Activated naive CD8-positive, alpha-beta T cell treated with anti-CD3 and anti-CD28 coated beads, Interleukin-2, amount 10 ng/mL, durations not matched to agents 7 days and 5 days (primary cell): ENCODE data around the gene LSM3. TPM values are rescaled to one million over a fixed set of nuclear protein-coding genes. Genes with fewer than 3 reads are reported as not detected.

ENCODE experiments used
- ATAC-seq: fragments of 150-1000 bp; cut with Tn5 transposase; one replicate; pipeline ENCODE4 v1.10.0; 2021; ENCODE audit warnings: low read depth, moderate library complexity
- POLR2A ChIA-PET: fragments of 350-600 bp; sonication (Branson Sonifier 250); formaldehyde crosslinking; loops from one replicate; lab custom pipeline; 2021; ENCODE audit warnings: antibody characterized with exemption; lab: Charles Lee
- DNase-seq: peaks from one replicate; pipeline ENCODE4 v3.0.0; 2021
- H3K27ac Mint-ChIP-seq: one replicate; pipeline ENCODE4 v1.8.0; 2022; ENCODE audit warnings: mild to moderate bottlenecking, mixed read lengths
- H3K27me3 Mint-ChIP-seq: one replicate; pipeline ENCODE4 v1.8.0; 2022; ENCODE audit warnings: mild to moderate bottlenecking, moderate library complexity, mixed read lengths
- H3K36me3 Mint-ChIP-seq: one replicate; pipeline ENCODE4 v1.8.0; 2021; ENCODE audit warnings: mild to moderate bottlenecking, mixed read lengths
- H3K4me1 Mint-ChIP-seq: one replicate; pipeline ENCODE4 v1.8.0; 2021; ENCODE audit warnings: mixed read lengths
- H3K4me3 Mint-ChIP-seq: one replicate; pipeline ENCODE4 v1.8.0; 2022; ENCODE audit warnings: mild to moderate bottlenecking, moderate library complexity, mixed read lengths
- H3K9me3 Mint-ChIP-seq: one replicate; pipeline ENCODE4 v1.8.0; 2021; ENCODE audit warnings: mixed read lengths
- total RNA-seq, 2 experiments: library from RNA; stranded (reverse); gene quantifications; one replicate each; pipeline ENCODE4 v1.2.3, GENCODE V29; 2021

The LSM3 gene
- total RNA-seq, 2 experiments from 2014 or later, result 14.3 to 14.4 TPM

DNA sequence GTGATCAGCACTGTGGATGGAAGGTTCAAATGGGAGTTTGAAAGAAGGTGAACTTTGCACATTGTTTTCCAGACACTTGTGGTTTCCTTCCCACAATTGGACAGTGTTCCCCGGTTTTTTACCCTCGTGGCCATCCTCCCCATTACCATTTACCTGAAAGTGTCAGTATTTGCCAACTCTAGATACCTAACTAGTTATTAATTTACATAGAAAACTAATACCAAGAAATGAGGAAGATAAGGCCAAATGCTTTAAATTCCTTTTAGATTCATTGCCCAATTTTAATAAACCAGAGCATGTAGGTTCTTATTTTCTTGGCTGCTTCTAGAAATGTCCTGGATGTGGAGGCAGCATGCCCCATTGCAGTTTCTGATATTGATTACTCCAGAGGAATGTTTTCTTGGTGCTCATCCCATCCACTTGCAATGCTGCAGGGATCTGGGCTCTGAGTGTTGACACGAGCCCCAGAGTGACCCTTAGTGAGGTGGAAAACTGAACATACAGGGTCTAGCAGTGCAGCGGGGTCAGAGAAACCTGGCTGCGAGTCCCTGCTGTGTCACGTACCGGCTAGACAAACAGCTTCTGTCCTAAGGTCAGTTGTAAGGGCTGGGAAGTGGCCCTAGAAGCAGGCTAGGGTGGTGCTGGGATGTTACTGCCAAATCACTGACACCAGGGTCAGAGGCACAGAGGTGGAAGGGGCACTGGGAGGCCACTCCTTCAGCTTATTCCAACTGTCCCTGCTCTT lies 23.5 kb downstream of the LSM3 start:
- no peak overlapping the region for H3K27ac Mint-ChIP-seq
- peaks cover 4% of the 10 kb centered on the region for H3K4me1 Mint-ChIP-seq
- H3K27me3 Mint-ChIP-seq, result no peaks in the 10 kb centered on the region
- H3K36me3 Mint-ChIP-seq, result peaks cover 5% of the 10 kb centered on the region
- no peak overlapping the region for H3K4me3 Mint-ChIP-seq
- ATAC-seq (no peak), DNase-seq (no peak)
- no peaks in the 10 kb centered on the region for H3K9me3 Mint-ChIP-seq
- POLR2A ChIA-PET, result interaction anchor here (1.2 kb wide), 1 partner anchor 305 kb away, joined by 3 read pairs; no protein-coding TSS in a partner anchor

GRCh38 chr3:14202874-14203520 lies 24.4 kb downstream of the LSM3 start:
- DNase-seq (no peak), ATAC-seq (no peak)
- H3K9me3 Mint-ChIP-seq, result no peaks in the 10 kb centered on the region
- peaks cover 5% of the 10 kb centered on the region for H3K36me3 Mint-ChIP-seq
- no peaks in the 10 kb centered on the region for H3K27me3 Mint-ChIP-seq
- H3K27ac Mint-ChIP-seq, result peak overlapping the region; percentile 32
- POLR2A ChIA-PET, result no interaction called here
- H3K4me1 Mint-ChIP-seq, result peaks cover 4% of the 10 kb centered on the region
- H3K4me3 Mint-ChIP-seq, result no peak overlapping the region

DNA sequence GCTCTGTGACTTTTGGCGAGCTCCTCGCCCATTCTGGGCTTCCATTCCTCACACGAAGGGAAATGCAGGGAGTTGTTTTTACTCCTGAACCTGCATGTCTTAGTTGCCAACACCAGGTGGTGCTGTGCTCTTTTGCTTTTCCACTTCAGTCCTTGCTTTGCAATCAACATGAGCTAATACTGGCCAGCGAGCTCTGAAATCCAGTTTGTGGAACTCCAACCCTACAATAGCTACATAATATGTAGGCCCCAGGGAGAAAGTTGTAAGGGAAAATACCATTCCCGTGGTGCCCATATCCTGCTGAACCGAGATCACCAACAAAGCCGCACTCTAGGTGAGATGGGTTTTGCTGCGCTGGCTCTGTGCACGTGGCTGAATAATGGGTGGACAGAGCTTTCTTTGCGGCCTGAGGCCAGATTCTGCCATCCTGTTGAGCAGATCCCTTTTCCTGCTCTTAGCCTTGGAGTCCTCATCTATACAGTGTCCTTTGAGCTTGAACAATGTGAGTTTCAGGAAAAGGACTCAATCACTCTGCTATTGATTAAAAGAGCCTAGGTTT lies 25.0 kb downstream of the LSM3 start:
- Mint-ChIP-seq H3K27ac (peak overlapping the region; percentile 32), H3K4me3 (no peak overlapping the region), H3K27me3 (no peaks in the 10 kb centered on the region), H3K9me3 (no peaks in the 10 kb centered on the region), H3K36me3 (peaks cover 5% of the 10 kb centered on the region), H3K4me1 (peaks cover 4% of the 10 kb centered on the region)
- ATAC-seq, result peak; percentile 45
- POLR2A ChIA-PET, result no interaction called here
- DNase-seq, result no peak

DNA sequence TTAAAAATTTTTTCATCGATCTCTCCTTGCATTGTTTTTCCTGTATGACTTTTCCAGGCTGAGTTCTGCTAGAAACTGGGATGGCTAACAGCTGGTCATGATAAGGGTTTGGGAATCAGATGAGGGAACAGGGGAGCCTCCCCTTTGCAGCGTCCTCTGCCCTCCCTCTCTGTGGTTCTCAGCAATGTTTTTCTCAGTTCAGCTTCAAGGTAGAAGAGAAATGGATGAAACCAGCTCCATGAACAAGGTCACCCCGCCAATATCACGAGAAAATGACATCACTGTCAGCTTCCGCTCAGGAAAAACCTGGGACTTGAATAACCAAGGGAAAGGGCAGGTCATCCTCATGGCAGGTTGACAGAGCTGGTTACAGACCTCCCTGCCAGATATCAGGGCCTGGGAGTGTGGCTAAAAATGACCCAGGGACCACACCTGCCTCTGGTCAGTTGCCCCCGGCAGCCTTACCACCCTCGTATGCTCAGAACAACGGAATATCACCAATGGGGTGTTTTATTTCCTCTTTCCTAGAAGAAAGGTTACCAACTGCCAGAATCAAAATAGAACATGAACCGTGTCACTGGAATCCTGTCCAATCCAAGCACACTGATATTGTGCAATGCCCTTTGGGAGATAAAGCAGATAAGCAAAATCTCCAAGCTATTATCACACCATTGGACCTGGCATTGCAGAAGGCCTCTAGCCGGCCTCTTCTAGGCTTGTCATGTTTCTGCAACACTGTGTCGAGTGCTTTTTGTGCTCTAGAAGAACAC lies 26.1 kb downstream of the LSM3 start:
- H3K27me3 Mint-ChIP-seq, result no peaks in the 10 kb centered on the region
- H3K4me3 Mint-ChIP-seq, result no peak overlapping the region
- POLR2A ChIA-PET, result no interaction called here
- H3K36me3 Mint-ChIP-seq, result peaks cover 1% of the 10 kb centered on the region
- H3K9me3 Mint-ChIP-seq, result no peaks in the 10 kb centered on the region
- DNase-seq (no peak), ATAC-seq (no peak)
- H3K27ac Mint-ChIP-seq, result no peak overlapping the region
- peaks cover 4% of the 10 kb centered on the region for H3K4me1 Mint-ChIP-seq

GRCh38 chr3:14206548-14207177 lies 28.0 kb downstream of the LSM3 start:
- no peaks in the 10 kb centered on the region for H3K9me3 Mint-ChIP-seq
- no peak for ATAC-seq
- no peak for DNase-seq
- peaks cover 4% of the 10 kb centered on the region for H3K4me1 Mint-ChIP-seq
- POLR2A ChIA-PET, result no interaction called here
- no peaks in the 10 kb centered on the region for H3K27me3 Mint-ChIP-seq
- H3K36me3 Mint-ChIP-seq, result no peaks in the 10 kb centered on the region
- no peak overlapping the region for H3K27ac Mint-ChIP-seq
- no peak overlapping the region for H3K4me3 Mint-ChIP-seq

- no peak for DNase-seq
- no peaks in the 10 kb centered on the region for H3K36me3 Mint-ChIP-seq
- H3K27me3 Mint-ChIP-seq, result no peaks in the 10 kb centered on the region
- peaks cover 4% of the 10 kb centered on the region for H3K4me1 Mint-ChIP-seq
- no peak for ATAC-seq
- POLR2A ChIA-PET, result no interaction called here
- H3K27ac Mint-ChIP-seq, result no peak overlapping the region
- H3K9me3 Mint-ChIP-seq, result no peaks in the 10 kb centered on the region
- H3K4me3 Mint-ChIP-seq, result no peak overlapping the region
These were observed 29.6 kb downstream of the LSM3 start for GRCh38 chr3:14208168-14208567.

DNA sequence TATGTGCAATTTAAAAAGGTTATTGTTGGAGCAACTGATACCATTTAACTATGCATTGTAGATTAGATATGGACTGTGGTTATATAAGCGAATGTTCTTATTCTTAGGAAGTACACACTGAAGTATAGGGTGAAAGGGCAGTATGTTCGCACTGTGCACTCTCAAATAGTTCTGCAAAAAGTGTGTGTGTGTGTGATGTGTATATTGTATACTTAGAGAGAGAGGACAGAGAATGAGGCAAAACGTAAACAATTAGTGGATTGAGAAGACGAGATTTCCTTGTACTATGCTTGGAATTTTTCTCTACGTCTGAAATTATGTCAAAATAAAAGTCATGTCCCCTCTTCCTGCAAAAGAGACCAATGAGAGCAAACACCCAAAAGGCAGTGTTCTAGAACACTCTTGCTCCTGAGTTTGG lies 30.4 kb downstream of the LSM3 start:
- Mint-ChIP-seq H3K4me1 (no peaks in the 10 kb centered on the region), H3K36me3 (no peaks in the 10 kb centered on the region), H3K9me3 (no peaks in the 10 kb centered on the region), H3K27me3 (peaks cover 2% of the 10 kb centered on the region), H3K27ac (no peak overlapping the region), H3K4me3 (no peak overlapping the region)
- POLR2A ChIA-PET, result no interaction called here
- DNase-seq, result no peak
- ATAC-seq, result no peak

- POLR2A ChIA-PET, result no interaction called here
- Mint-ChIP-seq H3K4me1 (no peaks in the 10 kb centered on the region), H3K27ac (no peak overlapping the region), H3K4me3 (no peak overlapping the region), H3K27me3 (peaks cover 2% of the 10 kb centered on the region), H3K9me3 (no peaks in the 10 kb centered on the region), H3K36me3 (no peaks in the 10 kb centered on the region)
- DNase-seq (no peak), ATAC-seq (no peak)
These were observed 31.1 kb downstream of the LSM3 start for GRCh38 chr3:14209581-14210289.

DNA sequence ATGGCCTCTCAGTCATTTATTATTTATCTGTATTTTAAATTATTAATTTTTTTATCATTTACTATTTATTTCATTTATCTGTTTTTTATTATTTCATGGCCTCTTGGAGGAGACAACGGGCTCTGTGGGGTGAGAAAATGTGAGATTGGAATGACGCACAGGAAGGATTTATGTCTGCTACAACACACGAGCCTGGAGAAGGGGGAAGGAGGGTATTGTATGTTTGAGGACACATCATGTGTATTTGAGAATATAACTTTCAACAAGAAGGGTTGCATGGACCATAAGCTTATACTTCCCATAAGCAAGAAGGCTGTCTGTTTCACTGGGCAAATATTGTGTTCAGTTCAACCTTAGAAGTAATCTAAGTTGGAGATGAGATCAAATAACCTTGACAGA lies 31.7 kb downstream of the LSM3 start:
- POLR2A ChIA-PET, result no interaction called here
- DNase-seq (no peak), ATAC-seq (no peak)
- H3K27ac Mint-ChIP-seq, result no peak overlapping the region
- H3K36me3 Mint-ChIP-seq, result no peaks in the 10 kb centered on the region
- H3K27me3 Mint-ChIP-seq, result peaks cover 2% of the 10 kb centered on the region
- H3K9me3 Mint-ChIP-seq, result no peaks in the 10 kb centered on the region
- no peaks in the 10 kb centered on the region for H3K4me1 Mint-ChIP-seq
- no peak overlapping the region for H3K4me3 Mint-ChIP-seq

DNA sequence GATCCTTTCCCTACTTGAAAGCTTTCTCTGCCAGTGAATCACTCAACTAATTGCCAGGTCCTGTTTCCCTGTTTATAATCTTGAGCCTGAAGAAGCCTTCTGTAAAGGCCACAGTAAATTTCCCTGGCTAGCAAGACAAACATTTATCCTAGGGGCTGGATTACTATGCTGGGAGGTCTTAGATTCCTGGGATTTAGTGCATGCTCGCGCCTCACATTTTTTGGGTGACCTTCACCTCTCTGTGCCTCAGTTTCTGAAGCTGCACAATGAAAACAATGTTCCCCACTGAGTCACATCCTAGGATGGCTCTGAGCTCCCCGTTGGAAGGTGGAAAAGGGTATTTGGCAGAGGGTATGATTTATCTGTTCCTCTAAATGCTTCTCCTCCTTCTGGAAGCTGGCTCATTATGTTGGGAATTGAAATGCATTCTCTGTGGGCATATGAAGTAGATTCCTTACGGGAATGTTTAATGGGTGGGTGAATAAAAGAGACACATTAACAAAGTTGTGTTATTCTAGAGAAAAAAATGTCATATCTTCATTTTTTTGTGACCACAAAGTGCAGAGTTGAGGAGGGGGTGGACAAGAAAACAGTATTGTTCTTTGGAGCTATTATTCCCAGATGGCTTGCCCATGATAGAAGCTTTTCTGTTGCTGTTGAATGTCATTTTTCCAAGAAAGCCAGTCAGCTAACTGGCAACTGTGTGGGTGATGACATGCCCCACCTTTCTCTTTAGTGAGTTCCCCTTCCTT lies 32.4 kb downstream of the LSM3 start:
- Mint-ChIP-seq H3K4me3 (no peak overlapping the region), H3K27ac (no peak overlapping the region), H3K4me1 (no peaks in the 10 kb centered on the region), H3K9me3 (no peaks in the 10 kb centered on the region), H3K36me3 (no peaks in the 10 kb centered on the region), H3K27me3 (peaks cover 2% of the 10 kb centered on the region)
- POLR2A ChIA-PET, result no interaction called here
- DNase-seq (no peak), ATAC-seq (no peak)

DNA sequence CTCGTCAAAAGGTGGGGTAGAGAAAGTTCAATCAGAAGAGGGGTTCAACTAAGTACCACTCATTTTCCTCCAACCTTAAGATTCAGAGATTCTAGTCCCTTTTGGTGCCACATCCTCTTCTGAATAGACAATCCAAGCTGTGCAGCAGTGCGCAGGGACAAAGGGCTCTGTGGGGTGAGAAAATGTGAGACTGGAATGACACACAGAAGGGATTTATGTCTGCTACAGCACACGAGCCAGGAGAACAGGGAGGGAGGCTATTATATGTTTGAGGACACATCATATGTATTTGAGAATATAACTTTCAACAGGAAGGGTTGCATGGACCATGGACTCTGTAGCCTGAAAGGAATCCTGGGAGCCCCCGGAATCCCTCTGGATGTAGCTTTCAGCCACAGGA lies 33.0 kb downstream of the LSM3 start:
- DNase-seq (no peak), ATAC-seq (no peak)
- Mint-ChIP-seq H3K27ac (no peak overlapping the region), H3K27me3 (peaks cover 2% of the 10 kb centered on the region), H3K9me3 (no peaks in the 10 kb centered on the region), H3K36me3 (no peaks in the 10 kb centered on the region), H3K4me1 (no peaks in the 10 kb centered on the region), H3K4me3 (no peak overlapping the region)
- POLR2A ChIA-PET, result no interaction called here

DNA sequence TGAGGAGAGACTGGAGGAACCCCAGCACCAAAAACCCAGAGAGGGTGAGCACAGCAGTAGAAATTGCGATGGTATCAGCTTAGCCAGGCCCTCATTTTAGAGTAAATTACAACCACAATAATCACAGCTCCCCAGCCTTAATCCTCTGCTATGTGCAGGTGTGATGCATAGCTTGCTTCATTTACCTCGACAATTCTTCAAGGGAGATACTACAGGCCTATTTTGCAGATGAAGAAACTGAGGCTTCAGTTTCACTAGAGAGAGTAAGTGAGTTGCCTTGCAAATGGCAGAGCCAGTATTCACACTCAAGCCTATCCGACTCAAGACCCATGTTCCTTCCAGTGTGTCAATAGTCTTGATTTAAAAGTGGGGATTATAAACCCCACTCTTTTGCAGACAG lies 33.4 kb downstream of the LSM3 start:
- H3K27me3 Mint-ChIP-seq, result peaks cover 2% of the 10 kb centered on the region
- ATAC-seq (no peak), DNase-seq (no peak)
- no peak overlapping the region for H3K27ac Mint-ChIP-seq
- POLR2A ChIA-PET, result no interaction called here
- no peaks in the 10 kb centered on the region for H3K4me1 Mint-ChIP-seq
- H3K4me3 Mint-ChIP-seq, result no peak overlapping the region
- H3K36me3 Mint-ChIP-seq, result no peaks in the 10 kb centered on the region
- no peaks in the 10 kb centered on the region for H3K9me3 Mint-ChIP-seq
